Stimulated activated CD4-positive, alpha-beta T cell treated with anti-CD3 and anti-CD28 coated beads, Interleukin-15, amount 100 ng/mL, for 24 hours (primary cell): ENCODE results near the gene APOBR.
"Not testable (repeated sequence)": the region's sequence is repeated elsewhere in the genome, so short reads cannot be mapped to it uniquely, and the experiment has no call there.

Source experiments
- DNase-seq: peaks from one replicate; pipeline ENCODE4 v3.0.0-alpha.2; 2020

APOBR gene

GRCh38 chr16:28498666-28499381 lies 4.4 kb downstream of the APOBR start:
- DNase-seq = no peak

- DNase-seq = no peak
Measured at GRCh38 chr16:28499854-28500253, 5.4 kb downstream of the APOBR start.

GRCh38 chr16:28500476-28501180 lies 6.2 kb downstream of the APOBR start:
- DNase-seq = not testable (repeated sequence)

- DNase-seq = no peak
Measured at GRCh38 chr16:28501258-28502232, 7.1 kb downstream of the APOBR start.

GRCh38 chr16:28502290-28502689 lies 7.8 kb downstream of the APOBR start:
- no peak for DNase-seq

GRCh38 chr16:28503470-28504259 lies 9.2 kb downstream of the APOBR start:
- no peak for DNase-seq

- no peak for DNase-seq
Measured at GRCh38 chr16:28504707-28505404, 10.4 kb downstream of the APOBR start.

- no peak for DNase-seq
Measured at GRCh38 chr16:28505489-28506137, 11.2 kb downstream of the APOBR start.

- no peak for DNase-seq
Measured at GRCh38 chr16:28511031-28511430, 16.6 kb downstream of the APOBR start.

- DNase-seq = no peak
Measured at GRCh38 chr16:28511801-28512789, 17.7 kb downstream of the APOBR start.

GRCh38 chr16:28513484-28514181 lies 19.2 kb downstream of the APOBR start:
- no peak for DNase-seq

GRCh38 chr16:28514246-28514645 lies 19.8 kb downstream of the APOBR start:
- no peak for DNase-seq

- DNase-seq = no peak
Measured at GRCh38 chr16:28520672-28521071, 26.2 kb downstream of the APOBR start.

- DNase-seq = no peak
Measured at GRCh38 chr16:28521436-28521835, 27.0 kb downstream of the APOBR start.

GRCh38 chr16:28522792-28523191 lies 28.3 kb downstream of the APOBR start:
- DNase-seq = no peak

- no peak for DNase-seq
Measured at GRCh38 chr16:28524681-28525171, 30.3 kb downstream of the APOBR start.

- no peak for DNase-seq
Measured at GRCh38 chr16:28526201-28527099, 32.0 kb downstream of the APOBR start.
